Measurements from ENCODE around the gene SERPINB13.

Gene SERPINB13

GRCh38 chr18:63646936-63647335 lies 59.8 kb downstream of the SERPINB13 start:
- no peak overlapping the region for H3K4me3 ChIP-seq (replicated peaks in 1 of 2; ENCODE audit: low read depth in 2 of 2, low read length in 2 of 2)
- TF ChIP-seq CTCF (IDR thresholded peaks at IDR 0.05; ENCODE audit: low read depth, low read length), result no peak
- DNase-seq (ENCODE audit: low read depth in 2 of 2), result peak; percentile 7 to 45

- no peak overlapping the region for H3K4me3 ChIP-seq (replicated peaks in 1 of 2; ENCODE audit: low read depth in 2 of 2, low read length in 2 of 2)
- peak; percentile 28 to 31 for DNase-seq (ENCODE audit: low read depth in 2 of 2)
- no peak for TF ChIP-seq CTCF (IDR thresholded peaks at IDR 0.05; ENCODE audit: low read depth, low read length)
Observed at GRCh38 chr18:63648241-63648640, 61.1 kb downstream of the SERPINB13 start.
